GM21515 (cell line): ENCODE measurements around the gene GRIA4.

Source experiments
- ATAC-seq: cut with Tn5 transposase; IDR thresholded peaks from one replicate; pipeline ENCODE4 v1.9.1; 2021; ENCODE audit not compliant: unreplicated experiment

GRIA4 gene

DNA sequence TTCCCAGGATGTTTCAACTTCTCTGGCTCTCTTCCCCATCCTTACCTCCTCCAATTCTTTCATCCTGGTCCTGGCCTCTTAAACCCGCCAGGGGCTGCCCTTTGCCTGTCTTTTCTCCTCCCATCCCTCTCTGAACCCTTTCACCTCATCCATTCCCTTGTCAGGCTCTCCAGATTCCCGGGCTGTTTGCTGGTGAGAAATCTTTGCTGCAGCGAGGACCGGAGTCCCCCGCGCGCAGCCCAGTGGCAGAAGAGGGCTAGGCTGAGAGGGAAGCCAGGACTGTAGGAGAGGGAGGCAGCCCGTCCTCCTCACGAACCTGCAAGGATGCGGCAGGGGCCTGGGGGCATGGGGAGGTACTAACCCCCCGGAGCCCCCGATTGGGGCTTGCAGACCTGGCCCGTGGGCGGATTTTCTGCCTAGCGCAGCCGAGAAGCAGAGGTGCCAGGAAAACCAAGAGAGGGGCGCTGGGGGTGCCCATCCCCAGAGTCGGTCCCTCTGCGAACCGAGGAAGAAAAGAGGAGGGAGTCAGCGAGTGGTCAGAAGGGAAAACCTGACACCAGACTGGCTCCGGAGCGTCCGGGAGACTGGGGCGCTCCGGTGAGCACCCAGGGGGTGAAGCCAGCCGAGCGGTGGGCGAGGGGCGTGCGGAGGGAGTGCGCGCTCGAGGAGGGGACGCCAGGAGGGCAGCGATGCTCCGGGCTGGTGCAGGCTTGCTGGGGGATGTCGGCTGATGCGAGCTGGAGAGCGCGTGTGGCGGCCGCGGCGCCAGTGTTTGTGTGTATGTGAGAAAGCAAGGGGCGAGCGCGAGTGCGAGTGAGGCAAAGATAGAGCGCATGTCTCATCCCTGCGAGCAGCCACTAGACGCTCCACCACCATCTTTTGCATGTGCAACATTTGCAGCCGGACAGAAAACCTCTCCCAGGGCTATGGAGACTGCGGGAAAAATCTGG is at the start of gene GRIA4:
GRIA4 (plus strand) TSS at position 242 of the 950 bp plus-strand sequence. CDS start 925 bp downstream, outside the sequence.
- ATAC-seq: no peak

DNA sequence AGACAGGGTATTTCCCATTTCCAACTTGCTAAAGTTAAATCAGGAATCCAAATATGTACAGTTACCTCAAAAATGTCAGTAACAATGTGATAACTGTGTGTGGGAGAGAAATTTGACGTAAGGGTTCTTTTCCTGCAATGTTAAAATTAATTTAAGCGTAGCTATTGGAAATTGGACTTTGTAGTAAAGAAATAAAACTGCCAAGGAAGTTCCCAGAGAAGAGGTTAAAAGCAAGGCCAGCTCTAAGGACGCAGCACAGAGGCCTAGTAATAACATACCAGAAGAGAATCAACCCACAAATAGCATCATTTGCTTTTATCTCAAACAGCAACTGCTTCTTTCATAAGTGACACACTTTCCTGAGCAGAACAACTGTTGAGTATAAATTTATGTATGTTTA is 36.8 kb upstream of the GRIA4 start:
- no peak for ATAC-seq

DNA sequence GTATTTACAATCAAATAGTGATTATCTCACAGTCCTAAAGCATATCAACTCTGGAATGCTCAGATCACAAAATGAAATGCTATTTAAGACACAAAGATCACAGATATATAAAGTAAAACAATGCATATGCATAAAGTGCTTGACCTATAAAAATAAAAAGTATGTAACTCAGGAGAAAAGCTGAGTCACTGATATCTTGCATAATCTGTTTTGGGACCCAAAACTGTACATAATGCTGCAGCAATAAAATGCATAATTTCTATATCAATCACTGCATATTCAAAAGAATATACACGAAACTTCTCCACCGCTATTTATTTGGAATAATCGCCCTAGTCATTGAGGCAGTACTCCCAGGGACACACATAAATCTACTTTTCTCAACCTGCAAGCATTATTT is 34.9 kb upstream of the GRIA4 start:
- ATAC-seq: no peak

DNA sequence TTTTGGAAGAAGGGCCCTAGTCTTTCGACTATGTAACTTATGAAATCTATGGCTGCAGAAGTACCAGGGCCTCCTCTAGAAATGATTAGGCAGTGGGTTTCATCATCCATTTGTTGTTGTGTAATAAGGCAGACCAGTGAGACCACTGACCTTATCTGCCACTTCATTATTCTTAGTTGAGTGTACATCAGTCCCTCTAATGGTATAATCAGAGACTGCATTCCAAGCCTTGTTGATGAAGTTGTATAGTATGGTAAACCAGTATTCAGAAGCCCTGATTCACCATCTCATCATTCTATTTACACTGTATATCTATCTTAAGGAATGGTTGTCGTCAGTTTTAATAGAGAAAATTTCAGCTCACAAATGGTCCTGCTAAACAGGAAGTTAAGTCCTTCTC is 32.2 kb upstream of the GRIA4 start:
- ATAC-seq: no peak

DNA sequence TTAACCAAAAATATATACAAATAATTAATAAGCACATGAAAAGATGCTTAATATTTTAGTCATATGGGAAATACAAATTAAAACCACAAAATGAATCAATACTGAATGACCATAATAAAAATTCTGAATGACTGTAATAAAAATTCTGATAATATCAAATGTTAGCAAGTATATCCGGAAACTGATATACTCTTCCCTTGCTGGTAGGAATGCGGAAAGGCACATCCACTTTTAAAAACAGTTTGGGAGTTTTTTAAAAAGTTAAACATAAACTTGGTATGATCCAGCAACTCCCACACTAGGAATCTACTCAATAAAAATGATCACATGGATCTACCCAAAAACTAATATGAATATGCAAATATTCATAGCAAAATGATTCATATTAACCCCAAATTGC is 30.8 kb upstream of the GRIA4 start:
- ATAC-seq: no peak

DNA sequence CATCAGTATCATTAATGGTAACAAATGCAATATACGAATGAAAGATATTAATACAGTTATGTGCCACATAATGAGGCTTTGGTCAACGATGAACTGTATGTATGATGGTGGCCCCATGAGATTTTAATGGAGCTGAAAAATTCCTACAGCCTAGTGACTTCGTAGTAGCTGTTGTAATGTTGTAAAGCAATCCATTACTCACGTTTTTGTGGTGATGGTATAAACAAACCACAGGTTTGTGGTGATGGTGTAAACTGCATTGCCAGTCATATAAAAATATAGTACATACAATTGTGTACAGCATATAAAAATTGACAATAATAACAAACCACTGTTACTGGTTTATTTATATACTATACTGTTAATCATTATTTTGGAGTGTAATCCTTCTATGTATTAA is 27.4 kb upstream of the GRIA4 start:
- ATAC-seq: no peak

DNA sequence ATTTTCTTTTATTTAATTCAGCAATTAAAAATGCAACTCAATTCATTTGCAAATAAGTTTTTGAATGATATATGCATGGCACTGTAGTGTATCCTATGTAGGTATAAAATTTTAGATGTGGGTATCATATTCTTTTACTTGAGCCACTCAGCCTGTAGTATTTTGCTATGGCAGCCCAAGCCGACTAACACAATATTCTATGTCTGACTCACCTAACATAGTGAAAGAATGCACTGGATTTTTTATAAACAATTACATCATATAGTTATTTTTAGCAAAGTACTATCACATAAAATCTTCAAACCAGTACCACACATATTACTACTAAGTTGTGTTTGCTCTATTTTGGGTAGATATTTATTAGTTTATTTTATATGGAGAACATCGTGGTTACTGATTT is 21.9 kb upstream of the GRIA4 start:
- ATAC-seq: no peak

DNA sequence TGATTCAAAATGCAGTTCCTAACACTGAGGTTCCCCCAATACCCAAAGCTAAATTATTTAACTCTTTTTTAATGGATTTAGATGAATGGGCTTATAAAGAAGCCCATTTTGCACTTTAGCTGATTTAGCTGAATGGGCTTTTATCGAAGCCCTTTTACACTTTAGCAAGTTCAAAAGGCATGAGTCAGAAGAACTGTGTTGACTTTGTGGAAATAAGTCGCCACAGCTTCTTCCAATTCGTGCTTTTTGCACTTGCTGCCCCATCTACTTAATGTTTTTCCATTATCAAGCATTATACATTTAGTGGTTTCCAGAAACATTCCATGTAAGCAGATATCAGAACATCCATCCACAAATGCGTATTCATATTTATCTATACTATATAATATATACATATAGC is 20.5 kb upstream of the GRIA4 start:
- ATAC-seq: no peak

DNA sequence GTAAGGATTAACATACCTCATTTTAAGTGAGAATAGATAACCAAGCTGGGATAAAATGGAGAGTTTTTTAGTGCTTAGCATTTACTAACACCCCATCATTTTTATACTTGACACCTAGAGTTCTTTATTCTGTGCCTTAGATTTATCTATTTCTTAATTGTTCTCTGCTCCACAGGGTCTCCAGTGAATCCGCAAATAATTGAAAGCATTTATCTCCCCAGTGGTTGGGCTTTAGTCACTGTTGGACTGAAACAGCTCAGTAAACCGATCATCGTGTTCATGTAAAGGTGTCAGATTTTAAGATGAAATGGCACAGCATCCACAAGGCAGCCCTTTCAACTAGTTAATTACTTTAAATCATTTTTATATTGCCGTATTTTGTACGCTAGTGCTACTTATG is 17.8 kb upstream of the GRIA4 start:
- ATAC-seq: no peak

DNA sequence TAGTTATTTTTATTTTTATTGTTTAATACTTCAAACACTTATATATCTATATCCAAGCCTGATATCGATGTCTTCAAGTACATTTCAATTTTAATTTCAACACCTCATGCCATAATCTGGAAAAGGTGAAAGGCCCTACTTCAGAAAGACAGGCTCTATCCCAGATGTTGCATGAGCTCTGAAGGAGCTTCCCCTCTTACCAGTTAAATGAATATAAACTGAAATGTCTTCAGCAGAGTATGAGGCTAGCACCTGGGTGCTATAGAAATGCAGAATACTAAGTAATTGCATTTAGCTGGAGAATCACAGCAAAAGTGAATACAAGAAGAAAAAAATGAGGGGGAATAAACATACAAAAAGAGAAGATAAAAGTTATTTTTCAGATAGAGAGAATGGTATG is 11.5 kb upstream of the GRIA4 start:
- ATAC-seq: no peak

DNA sequence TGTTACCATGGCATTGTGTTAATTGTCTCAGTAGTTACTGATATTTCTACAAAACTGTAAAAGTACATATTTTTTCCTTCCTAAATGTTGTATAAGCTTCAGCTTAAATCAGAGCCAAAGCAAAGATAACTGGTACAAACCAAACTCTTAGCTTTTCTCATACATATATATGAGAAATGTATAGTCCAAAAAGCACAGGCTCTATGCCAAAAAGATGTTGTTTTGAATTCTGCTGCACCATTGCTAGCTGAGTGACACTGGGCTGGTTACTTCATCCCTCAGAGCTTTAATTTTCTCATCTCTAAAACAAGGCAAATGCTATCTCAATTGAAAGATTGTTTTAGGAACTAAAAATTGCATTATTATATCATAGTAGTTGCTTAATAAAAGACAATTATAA is 6.7 kb upstream of the GRIA4 start:
- no peak for ATAC-seq

DNA sequence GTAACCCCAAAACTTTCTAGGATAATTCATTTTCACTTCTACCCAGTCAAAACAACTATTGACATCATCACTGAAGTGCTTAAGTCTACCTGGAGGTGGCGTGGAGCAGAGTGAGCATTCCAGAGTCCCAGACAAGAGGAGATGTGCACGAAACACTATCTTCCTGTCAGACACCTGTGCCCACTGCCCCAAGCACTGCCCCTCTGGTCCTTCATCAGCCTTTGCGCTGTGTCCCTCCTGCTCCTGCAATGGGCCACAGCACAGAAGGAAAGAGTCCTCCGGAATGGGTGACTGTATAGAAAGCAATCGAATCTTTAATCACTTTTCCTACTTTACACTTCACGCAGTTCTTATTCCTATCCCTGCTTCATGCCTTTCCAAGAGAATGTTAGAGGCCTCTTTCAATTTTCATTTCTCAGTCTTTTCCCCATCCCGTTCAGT is 512 bp upstream of the GRIA4 start:
- ATAC-seq: peak; percentile 81

DNA sequence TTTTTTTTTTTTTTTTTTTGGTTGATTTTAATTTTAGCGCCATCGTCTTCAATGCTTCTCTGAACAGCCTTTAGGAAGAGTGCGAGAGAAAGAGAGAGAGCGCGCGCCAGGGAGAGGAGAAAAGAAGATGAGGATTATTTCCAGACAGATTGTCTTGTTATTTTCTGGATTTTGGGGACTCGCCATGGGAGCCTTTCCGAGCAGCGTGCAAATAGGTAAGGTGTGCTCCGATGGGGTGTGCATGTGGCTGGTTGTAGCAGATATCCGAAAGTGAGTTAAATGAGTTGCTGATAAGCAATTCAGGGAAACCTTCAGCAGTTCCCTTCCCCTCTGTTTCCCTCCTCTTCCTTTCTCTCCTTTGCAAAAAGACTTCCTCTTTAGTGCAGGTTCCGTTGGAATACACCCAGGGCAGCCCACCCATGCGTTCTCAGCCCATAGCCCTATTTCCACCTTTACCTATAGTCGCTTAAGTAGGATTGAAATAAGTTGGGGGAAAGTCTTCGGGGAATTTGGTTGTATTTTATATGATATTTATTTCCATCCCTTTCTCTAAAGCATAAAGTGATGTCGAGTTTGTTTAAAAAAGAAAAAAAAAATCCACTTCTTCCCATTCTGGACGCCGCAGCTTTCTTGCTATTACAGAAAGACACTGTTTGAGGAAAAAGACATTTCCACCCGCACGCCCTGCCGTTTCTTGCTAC is 1.1 kb downstream of the GRIA4 start:
- no peak for ATAC-seq

DNA sequence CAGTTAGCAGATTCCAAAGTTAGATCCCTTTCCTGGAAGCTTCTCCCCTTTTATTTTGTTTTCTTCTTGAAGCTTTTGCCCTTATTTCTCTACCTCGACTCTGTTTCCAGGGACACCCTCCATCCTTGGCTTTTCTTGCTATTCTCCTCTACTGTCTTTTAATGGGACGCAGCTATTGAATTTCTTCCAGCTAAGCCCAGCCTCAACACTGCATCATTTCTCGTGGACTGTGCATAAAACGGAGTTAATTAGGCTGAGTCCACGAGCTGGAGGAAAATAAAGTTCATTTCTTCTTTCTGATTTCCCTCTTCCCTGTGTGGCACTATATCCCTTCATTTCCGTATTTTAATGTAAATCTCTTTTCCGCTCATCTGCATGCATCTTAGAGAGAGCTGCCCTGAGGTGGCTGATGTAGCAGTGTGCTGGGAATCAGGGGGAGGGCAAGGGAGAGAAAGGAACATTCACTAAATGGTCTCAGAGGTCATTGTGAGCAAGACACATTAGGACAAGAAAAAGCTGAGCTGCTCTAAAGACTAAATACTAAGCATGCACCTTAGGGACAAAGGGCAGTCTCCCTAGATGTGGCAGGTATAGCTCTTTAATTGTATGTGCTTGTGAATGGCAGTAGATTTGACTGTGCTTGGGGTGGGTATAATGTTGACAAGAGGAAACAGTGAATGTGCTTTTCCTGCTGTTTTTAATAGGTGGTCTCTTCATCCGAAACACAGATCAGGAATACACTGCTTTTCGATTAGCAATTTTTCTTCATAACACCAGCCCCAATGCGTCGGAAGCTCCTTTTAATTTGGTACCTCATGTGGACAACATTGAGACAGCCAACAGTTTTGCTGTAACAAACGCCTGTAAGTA is 1.9 kb downstream of the GRIA4 start:
- ATAC-seq: no peak

DNA sequence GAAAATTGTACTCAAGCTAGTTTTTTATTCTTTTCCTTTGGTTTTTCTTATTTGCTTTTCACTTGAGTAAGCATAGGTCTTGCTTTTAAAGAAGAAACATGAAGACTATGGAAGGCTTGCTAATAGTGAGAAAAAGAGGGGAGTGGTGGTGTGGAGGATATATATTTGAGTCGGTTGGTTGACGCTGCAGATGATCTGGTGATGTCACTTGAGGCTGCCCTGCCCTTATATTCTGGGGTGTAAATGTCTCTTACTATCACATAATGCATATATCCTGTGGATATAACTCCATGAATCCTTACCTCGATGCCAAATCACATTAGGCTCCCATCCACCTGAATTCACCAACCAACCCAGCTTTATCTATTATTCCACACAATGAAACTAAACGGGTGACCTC is 2.9 kb downstream of the GRIA4 start:
- no peak for ATAC-seq

DNA sequence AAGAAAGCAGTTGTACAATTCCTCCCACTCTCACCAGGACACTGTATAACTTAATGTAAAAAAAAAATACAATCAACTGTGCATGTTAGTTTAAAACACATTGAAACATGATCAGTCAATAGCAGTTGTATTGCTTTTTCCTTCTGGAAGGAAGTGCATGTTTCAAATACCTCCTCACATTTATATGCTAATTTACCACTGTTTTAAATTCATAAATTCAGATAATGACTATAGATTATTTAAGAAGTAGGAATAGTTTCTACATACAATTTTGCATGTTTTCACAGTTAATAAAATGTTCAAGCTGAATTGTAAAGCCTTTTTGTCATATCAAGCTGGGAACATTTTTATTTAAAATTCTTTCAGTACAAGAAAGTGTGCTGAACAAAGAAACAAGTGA is 3.3 kb downstream of the GRIA4 start:
- no peak for ATAC-seq

DNA sequence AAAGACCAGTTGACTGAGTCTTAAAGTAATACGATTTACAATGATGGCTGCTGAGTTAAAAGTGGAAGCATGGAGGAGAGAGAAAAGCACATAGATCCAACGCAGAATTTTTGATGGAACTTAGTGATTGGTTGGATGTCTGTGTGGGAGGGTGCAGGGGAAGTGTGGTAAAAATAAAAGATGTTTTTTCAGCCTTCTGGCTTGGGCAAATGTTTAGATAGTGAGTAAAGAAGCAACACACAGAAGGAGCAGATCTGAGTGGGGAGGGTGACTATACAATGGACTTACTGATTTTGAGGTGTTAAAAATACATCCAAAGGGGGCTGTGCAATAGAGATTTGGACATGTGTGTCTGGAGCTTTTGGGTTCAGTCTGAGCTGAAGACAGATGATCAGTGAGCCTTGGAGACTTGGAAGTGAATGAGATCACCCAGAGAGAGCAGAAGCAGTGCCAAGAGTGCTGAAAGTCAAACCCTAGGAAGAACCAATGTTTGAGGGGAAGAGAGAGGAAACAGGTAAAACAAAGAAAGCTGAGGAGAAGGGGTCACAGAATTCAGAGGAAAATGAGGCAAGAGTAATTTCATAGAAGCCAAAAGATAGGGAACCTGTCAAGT is 8.6 kb downstream of the GRIA4 start:
- ATAC-seq: no peak

DNA sequence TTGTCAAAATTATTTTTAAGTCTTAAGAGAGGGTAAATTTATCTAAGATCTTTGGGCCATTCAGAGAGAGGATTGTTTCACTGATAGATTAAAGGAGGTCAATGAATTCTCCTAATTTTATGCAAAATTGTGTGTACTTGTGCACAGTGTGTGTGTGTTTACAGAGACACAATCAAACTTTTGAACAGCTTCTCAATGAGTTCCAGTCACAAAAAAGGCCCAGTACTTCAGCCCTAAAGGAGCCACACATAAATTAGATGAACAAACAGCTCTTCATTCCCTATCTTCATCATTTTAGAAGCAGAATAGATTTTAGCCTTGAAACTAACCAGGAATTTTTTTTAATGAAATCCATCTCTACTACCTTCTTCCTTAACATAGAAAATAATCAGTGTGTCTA is 9.7 kb downstream of the GRIA4 start:
- ATAC-seq: no peak

DNA sequence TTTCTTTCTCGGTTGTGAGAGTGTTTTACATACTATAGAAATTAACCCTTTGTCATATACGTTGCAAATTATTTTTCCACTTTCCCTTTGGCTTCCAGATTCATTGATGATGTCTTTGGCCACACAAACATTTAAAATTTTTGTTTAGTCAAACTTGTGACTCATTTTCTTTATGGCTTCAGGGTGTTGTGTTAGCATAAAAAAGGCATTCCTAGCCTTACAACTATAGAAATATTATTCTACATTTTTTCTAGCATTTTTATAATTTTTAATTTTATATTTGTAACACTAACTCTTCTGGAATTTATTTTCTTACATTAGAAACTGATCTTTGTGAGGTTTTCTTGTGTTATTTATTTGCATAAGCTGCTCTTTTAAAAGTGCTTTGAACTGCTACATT is 12.1 kb downstream of the GRIA4 start:
- ATAC-seq: no peak

DNA sequence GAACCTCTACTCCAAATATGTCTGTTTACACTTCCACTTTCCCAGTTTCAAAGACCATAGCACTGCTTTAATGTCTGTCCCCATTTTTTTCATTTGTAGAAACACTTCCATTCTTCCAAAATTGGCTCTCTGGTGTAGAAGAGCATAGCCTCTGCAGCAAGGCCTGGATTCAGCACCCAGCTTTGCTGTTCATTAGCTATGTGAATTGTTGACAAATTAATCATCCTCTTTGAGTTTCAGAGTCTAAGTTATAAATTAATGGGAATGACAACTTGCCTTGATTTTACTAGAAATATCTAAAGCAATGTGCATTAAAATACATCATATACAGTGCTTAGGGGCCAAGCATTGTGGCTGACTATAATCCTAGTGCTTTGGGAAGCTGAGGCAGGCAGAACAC is 22.4 kb downstream of the GRIA4 start:
- ATAC-seq: no peak

DNA sequence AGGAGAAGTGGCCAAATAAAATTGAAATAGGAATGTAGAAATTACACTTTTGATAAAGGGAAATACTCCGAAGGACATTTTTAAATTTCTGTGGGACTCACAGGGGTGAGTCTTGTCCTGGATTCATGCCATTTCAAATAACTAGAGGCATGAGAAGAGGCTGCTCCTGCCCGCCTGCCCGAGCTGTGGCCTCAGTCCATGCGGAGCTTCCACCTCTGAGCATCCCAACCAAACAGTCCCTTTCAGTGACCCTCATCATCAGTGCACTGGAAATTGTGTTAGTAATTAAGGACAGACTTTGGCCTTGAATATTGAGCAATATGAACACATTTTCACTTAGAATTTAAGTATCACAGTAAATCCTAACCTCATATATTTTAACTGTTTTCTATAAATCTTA is 25.6 kb downstream of the GRIA4 start:
- ATAC-seq: no peak
